Stromal cell of bone marrow (primary cell): ENCODE data around the gene PRPH.
"Not testable (repeated sequence)": the region's sequence is repeated elsewhere in the genome, so short reads cannot be mapped to it uniquely, and the experiment has no call there.

ENCODE experiments used
- DNase-seq: peaks from one replicate; pipeline ENCODE4 v3.0.0-alpha.2; 2012; ENCODE audit warnings: low read depth

The PRPH gene

DNA sequence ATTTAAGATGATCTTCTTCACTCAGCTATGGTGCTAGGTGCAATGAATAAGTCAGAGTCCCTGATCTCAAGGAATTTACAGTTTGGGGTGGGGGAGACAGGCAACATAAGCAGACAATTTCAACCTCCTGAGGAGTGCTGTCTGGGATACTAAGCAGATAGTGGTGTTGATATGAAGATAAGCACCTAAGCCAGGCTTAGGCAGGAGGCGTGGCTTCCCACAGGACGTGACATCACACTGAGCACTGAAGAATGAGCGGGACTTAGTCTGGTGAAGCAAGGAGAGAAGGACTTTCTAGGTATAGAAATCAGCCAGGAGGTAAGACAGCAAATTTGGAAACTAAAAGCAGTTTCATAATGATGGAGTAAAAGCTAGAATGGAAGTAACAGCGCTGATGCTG lies 6.8 kb downstream of the PRPH start:
- DNase-seq = no peak

DNA sequence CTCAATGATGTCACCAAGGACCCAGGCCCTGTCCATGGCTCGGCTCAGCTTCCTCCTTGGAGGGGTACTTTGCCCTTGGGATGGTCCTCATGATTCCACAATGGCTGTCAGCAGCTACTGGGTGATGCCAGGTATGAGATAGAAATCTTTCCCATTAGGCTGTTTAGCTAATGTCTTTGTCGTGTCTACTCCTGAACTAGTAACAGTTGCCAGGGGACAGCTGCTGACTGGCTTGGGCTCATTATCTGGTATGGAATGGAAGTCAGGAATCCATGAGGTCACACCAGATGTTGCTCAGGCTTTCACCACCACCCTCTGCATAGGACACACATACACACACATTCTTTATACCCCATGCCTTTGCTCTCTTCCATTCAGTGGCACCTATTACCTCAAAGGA lies 9.2 kb downstream of the PRPH start:
- DNase-seq = no peak

DNA sequence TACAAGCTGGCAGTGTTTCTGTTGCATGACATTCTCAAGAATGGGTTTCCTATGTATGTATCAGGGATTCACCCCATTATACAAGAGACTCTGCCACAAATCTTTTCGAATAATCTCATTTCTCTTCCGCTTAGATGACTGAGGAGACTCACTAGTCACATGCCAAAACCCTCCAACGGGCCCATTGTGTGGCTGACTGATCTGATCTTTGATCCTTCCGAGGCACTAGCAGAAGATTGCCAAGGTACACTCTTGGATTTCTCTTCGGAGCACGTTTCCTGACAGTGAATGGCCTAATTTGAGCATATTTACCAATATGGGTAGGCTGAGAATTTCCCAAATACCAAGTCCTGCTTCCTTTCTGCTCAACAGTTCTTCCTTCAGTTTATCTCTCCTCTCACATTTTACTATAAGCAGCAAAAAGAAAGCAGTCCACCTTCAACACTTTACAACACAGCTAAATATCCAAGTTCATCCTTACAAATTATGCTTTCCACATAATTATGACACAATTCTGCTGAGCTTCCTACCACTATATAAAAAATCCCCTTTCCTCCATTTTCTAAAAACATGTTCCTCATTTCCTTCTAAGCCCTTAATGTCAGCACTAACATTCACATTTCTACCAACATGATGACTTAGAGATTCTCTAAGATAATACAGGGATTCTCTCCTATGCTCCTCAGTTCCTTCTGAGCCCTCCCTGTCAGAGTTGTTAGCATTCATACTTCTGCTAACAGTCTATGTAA lies 11.0 kb downstream of the PRPH start:
- no peak for DNase-seq

DNA sequence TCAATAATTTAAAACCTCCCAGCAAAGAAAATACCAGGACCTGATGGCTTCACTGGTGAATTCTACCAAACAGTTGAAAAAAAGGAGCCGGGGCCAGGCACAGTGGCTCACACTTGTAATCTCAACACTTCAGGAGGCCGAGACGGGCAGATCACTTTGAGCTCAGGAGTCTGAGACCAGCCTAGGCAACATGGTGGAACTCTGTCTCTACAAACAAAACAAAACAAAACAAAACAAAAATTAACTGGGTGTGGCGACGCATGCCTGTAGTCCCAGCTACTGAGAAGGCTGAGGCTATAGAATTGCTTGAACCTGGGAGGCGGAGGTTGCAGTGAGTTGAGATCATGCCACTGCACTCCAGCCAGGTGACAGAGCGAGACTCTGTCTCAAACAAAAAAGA lies 14.4 kb downstream of the PRPH start:
- no peak for DNase-seq

DNA sequence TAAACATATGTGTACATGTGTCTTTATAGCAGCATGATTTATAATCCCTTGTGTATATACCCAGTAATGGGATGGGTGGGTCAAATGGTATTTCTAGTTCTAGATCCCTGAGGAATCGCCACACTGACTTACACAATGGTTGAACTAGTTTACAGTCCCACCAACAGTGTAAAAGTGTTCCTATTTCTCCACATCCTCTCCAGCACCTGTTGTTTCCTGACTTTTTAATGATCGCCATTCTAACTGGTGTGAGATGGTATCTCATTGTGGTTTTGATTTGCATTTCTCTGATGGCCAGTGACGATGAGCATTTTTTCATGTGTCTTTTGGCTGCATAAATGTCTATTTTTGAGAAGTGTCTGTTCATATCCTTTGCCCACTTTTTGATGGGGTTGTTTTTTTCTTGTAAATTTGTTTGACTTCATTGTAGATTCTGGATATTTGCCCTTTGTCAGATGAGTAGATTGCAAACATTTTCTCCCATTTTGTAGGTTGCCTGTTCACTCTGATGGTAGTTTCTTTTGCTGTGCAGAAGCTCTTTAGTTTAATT lies 15.6 kb downstream of the PRPH start:
- not testable (repeated sequence) for DNase-seq

DNA sequence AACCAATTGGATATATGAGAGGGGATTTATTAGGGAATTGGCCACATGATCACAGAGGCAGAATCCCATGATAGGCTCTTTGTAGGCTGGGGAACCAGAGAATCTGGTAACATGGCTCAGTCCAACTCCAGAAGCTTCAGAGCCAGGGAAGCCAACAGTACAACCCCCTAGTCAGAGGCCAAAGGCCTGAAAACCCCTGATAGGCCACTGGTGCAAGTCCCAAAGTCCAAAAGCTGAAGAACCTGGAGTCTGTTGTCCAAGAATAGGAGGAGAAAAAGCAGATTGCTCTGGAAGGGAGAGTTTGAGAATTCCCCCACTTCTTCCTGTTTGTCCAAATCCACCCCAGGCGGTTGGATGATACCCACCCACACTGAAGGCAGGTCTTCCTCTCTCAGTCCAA lies 19.9 kb downstream of the PRPH start:
- no peak for DNase-seq

DNA sequence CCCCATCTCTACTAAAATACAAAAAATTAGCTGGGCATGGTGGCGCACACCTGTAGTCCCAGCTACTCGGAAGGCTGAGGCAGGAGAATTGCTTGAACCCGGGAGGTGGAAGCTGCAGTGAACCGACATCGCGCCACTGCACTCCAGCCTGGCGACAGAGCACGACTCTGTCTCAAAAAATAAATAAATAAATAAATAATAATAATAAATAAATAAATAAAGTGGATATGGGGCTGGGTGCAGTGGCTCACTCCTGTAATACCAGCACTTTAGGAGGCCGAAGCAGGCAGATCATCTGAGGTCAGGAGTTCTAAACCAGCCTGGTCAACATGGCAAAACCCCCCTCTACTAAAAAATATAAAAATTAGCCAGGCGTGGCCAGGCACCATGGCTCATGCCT lies 22.2 kb downstream of the PRPH start:
- DNase-seq = not testable (repeated sequence)

DNA sequence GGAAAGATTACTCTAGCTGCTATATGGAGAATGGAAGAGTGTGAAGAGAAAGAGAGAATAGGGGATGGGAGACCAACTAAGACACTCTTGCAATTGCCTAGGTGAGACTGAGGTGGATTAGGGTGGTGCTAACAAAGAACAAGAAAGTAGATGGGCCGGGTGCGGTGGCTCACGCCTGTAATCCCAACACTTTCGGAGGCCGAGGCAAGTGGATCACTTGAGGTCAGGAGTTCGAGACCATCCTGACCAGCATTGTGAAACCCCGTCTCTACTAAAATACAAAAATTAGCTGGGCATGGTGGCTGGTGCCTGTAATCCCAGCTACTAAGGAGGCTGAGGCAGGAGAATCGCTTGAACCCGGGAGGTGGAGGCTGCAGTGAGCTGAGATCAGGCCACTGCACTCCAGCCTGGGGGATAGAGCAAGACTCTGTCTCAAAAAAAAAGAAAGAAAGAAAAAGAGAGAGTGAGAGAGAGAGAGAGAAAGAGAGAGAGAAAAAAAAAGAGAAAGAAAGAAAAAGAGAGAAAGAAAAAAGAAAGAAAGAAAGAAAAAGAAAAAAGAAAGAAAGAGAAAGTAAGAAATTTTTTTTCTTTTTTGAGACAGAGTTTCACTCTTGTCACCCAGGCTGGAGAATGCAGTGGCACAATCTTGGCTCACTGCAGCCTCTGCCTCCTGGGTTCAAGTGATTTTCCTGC lies 25.6 kb downstream of the PRPH start:
- not testable (repeated sequence) for DNase-seq

DNA sequence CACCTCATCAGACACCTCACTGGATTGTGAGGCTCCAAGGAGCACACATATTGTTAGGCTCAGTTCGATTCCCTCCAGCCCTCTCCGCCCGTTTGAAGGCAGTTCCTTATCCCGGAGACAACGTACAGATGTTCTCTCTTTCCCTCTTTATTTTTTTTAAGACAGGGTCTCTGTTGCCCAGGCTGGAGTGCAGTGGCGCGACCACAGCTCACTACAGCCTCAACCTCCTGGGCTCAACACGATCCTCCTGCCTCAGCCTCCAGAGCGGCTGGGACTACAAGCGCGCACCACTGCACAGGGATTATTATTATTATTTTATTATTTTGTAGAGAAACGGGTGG lies 27.4 kb downstream of the PRPH start:
- DNase-seq = no peak

DNA sequence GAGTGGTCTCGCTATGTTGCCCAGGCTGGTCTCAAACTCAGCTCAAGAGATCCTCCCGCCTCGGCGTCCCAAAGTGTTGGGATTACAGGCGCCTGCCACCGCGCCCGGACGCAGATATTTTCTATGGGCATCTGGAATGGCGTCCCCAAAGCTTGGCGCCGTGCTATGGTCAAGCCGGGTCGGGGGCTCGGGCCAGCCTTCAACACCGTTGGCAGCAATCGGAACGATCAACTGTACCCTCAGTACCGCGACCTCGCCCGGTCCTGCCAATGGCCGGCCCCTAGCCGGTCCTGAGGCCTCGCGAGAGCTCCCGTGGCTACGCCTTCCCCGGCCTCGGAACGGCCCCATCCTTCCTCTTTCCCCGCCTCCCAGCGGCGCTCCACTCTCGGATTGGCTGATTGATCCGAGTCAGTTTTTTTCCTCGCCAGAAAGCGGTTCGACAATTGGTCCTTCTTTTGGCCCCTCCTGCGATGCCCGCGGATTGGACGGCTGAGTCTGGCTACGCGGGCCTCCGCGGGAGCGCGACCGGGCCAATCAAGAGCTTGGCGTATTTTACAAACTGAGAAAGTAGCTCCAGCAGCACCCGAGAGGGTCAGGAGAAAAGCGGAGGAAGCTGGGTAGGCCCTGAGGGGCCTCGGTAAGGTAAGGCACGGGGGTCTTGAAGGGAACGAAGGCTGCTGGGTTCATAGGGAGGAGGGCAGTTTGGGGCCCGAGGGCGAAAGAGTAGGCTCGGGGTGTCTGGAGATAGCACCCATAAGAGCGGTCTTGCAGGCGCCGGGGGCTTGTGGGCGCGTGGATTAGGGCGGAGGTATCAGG lies 28.0 kb downstream of the PRPH start, which contains the start of gene TROAP:
Gene TROAP (plus strand): TSS at position 548 of the 816 bp plus-strand sequence. CDS start 354 bp downstream, outside the sequence.
- peak; percentile 99 for DNase-seq

DNA sequence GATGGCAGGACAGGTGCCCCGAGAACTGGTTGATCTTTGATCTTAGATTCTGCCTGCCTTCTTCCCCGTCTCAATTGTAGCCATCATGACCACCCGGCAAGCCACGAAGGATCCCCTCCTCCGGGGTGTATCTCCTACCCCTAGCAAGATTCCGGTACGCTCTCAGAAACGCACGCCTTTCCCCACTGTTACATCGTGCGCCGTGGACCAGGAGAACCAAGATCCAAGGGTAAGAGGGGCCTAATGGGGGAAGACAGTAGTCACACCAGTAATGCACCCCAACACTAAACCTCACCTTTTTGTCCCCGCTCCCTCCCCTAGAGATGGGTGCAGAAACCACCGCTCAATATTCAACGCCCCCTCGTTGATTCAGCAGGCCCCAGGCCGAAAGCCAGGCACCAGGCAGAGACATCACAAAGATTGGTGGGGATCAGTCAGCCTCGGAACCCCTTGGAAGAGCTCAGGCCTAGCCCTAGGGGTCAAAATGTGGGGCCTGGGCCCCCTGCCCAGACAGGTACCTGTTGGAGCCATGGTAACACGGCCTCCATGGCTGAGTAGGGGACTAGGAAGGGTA lies 28.7 kb downstream of the PRPH start:
- no peak for DNase-seq

DNA sequence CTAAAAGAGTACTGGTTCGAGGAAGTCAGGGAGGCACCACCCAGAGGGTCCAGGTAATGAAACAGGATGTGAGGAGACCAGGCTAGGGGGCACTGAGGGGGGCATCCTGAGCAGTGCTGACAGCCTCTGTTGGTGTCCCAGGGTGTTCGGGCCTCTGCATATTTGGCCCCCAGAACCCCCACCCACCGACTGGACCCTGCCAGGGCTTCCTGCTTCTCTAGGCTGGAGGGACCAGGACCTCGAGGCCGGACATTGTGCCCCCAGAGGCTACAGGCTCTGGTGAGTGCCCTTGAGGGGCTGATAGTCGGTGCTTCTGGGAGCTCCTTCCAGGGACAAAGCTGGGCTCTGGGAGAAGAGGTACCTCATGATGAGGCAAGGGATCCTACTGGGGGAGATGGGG lies 30.7 kb downstream of the PRPH start:
- DNase-seq = no peak

DNA sequence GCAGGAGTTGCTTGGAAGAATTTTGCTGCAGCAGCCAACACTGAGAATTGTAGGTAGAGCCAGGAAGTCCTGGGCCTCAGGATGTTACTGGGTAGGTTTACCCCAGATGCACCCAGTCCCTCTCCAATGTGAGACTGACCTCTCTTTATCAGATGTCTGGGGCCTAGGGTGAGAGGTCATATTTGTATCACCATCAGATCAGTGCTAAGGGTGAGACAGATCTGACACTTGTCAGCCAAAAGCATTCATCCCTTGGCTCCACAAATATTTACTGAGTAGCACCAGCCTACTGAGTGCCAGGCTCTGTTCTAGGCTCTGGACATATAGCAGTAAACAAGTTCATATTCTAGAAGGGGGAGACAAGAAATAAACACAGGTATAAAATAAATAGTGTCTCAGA lies 32.4 kb downstream of the PRPH start:
- no peak for DNase-seq

DNA sequence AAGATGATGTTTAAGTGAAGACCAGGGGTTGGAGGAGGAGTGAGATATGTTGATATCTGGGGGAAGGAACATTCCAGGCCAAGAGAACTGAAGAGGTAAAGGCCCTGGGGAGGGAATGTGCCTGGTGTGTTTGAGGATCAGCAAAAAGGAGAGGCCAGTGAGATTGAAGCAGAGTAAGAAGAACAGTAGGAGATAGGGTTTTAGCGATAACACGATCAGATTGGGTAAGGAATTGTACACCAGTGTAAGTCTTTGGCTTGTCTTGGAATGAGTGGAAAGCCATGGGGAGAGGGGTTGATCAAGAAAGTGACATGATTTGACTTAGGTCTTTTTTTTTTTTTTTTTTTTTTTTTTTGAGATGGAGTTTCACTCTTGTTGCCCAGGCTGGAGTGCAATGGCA lies 32.9 kb downstream of the PRPH start:
- DNase-seq = no peak

DNA sequence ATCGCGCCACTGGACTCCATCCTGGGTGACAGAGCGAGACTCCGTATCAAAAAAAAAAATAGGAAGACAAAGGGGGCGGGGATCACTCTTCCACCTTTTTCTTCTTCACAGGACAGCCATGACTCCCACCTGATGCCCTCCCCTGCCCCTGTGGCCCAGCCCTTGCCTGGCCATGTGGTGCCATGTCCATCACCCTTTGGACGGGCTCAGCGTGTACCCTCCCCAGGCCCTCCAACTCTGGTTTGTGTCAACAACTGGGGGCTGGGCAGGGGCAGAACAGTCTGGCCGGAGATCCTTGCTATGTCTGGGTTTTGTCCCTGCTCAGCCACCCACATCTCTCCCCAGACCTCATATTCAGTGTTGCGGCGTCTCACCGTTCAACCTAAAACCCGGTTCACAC lies 33.9 kb downstream of the PRPH start:
- no peak for DNase-seq

DNA sequence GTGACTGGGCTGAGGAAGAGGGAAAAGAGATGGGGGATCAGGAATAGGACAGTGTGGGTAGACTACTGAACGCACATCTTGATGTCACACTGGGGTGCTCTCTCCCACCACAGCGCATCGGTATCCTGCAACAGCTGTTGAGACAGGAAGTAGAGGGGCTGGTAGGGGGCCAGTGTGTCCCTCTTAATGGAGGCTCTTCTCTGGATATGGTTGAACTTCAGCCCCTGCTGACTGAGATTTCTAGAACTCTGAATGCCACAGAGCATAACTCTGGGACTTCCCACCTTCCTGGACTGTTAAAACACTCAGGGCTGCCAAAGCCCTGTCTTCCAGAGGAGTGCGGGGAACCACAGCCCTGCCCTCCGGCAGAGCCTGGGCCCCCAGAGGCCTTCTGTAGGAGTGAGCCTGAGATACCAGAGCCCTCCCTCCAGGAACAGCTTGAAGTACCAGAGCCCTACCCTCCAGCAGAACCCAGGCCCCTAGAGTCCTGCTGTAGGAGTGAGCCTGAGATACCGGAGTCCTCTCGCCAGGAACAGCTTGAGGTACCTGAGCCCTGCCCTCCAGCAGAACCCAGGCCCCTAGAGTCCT lies 35.2 kb downstream of the PRPH start:
- no peak for DNase-seq

DNA sequence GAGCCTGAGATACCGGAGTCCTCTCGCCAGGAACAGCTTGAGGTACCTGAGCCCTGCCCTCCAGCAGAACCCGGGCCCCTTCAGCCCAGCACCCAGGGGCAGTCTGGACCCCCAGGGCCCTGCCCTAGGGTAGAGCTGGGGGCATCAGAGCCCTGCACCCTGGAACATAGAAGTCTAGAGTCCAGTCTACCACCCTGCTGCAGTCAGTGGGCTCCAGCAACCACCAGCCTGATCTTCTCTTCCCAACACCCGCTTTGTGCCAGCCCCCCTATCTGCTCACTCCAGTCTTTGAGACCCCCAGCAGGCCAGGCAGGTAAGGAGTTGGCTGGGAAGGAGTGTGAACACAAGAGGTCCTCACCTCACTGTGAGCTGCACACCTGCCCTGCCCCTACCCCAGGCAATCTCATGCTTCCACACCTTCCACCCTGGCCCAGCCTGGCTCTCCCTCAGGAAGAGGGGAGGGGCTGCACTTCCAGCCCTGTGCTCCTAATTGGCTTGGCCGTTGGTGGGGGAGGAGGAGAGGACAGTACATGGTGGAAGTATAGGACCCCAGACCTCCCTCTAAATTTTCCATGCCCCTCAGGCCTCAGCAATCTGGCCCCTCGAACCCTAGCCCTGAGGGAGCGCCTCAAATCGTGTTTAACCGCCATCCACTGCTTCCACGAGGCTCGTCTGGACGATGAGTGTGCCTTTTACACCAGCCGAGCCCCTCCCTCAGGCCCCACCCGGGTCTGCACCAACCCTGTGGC lies 35.9 kb downstream of the PRPH start:
- no peak for DNase-seq

DNA sequence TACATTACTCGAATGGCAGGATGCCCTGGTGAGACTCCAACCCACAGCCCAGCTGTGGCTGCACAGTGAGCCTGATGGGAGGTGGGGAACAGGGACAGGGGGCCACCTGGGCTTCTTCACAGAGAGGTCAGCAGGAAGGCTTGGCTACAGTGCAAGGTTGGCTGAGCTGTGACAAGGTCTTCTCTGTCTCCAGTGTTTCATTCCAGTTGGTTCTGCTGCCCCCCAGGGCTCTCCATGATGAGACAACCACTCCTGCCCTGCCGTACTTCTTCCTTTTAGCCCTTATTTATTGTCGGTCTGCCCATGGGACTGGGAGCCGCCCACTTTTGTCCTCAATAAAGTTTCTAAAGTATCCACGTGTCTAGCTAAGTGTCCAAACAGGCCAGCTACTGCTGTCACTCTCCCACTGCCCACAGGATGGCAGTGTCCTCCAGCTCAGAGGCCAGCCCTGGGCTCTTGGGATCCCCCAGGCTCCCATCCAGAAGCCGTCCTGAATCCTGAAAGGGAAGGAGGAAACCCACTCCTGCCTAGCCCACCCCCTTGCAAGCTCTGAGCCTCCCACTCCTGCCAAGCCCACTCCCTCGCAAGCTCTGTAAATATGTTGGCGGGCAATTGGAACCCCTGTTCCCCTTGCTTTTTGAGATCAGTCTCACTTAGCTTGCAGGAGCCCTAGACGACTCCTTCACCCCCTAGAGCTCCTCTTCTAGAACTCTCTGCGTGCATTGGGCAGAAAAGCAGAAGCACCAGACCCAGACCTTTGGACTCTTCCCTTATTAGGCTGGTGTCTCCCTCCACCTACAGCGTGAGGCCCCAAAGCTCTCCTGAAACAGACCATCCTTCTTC lies 36.7 kb downstream of the PRPH start:
- peak; percentile 51 for DNase-seq

DNA sequence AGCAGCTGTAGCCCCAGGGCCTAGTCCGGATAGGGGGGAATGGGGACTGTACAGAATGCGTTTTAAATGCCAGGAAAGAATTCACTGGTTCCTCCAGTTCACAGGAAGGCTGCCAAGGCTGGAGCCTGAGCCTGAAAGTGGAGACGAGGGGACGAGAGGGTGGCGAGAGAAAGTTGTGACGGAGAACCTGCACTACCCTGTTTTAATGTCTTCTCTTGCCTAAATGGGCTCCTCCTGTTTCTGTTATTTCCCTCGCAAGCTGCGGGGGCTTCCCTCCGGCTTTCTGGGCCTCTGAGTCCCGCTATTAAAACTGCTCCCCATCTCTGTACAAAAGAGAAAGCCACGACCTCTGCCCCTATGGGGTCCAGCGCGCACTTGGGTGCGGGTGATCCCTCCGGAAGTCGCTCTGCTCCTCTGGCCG lies 37.5 kb downstream of the PRPH start:
- no peak for DNase-seq

DNA sequence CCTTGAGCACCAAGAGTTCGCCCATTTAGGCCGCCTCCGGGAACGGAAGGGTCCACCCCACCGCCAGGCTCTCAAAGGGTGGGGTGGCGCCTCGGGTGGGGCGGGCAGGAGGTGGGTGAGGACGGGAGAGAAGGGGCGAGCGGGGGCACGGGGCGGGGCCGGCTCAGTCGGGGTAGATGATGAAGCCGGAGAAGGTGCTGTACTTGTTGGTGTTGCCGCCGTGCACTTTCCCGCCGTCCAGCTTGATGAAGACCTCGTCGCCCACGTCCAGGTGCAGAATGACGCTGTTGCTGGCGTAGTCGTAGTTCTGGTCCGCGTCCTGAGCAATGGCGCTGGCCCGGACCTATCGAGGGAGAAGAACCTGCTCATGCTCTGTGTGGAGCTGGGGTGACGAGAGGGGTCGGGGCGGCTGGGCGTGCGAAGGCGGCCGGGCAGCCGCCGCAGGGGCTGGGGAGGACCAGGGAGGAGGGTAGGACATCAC lies 38.0 kb downstream of the PRPH start:
- DNase-seq = no peak
